Non-pigmented ciliary epithelial cell (primary cell): ENCODE data around the gene HIVEP3.
A peak's percentile ranks its signal among the peaks of the same experiment; 100 is the strongest.

Experiments
- DNase-seq: peaks from one replicate; pipeline ENCODE4 v3.0.0-alpha.2; 2010; ENCODE audit warnings: low read depth

Gene HIVEP3

DNA sequence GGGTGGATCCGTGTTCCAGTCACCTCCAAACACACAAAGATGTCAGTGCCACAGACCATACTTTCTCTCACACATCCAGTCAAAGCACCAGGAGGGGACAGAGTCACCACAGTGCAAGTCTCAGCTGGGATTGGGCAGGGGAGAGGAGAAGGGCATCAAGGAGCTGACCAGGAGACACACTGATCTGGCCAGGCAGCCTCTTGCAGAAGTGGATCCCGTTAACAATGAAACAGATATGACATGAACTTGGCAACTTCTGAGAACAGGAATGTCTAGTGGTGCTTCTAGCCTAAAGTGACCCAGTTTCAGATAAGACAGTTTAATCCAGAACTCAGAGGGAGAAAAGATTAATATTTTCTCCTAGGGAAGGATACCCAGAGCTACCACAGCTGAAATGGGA lies 71.0 kb downstream of the HIVEP3 start:
- no peak for DNase-seq

DNA sequence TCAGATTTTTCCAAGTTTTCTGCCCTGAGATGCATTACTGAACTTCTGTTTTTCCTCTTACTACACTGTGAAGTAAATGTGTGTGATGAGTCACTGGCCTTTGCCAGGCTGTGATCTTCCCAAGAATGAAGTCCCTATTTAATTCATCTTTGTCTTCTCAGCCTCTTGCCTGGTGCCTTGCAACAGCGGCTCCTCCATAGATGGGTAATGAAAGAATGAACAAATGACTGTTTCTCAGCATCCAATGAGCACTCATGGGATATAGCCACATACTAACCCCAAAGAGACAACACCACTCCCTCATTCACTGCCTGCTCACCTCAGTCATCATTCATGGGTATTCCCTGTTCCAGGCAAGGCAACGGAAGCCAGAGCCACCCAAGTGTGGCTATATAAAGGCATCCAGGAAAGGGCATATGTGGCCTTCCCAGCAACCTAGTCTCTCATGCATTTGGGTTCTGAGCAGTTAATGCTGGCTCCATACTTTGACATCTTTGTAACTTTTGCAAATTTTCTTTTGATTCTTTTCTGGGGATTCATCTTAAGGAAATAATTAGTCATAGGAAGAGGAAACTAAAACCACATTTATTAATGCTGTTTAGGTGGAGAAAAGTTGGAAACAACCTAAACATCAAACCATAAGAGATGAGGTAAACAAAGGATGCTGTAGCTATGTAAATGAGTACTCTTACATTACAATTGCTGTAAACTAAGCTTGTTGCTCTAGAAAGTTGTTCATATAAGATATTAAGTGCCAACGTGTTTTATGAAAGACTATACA lies 71.9 kb downstream of the HIVEP3 start:
- DNase-seq: no peak

DNA sequence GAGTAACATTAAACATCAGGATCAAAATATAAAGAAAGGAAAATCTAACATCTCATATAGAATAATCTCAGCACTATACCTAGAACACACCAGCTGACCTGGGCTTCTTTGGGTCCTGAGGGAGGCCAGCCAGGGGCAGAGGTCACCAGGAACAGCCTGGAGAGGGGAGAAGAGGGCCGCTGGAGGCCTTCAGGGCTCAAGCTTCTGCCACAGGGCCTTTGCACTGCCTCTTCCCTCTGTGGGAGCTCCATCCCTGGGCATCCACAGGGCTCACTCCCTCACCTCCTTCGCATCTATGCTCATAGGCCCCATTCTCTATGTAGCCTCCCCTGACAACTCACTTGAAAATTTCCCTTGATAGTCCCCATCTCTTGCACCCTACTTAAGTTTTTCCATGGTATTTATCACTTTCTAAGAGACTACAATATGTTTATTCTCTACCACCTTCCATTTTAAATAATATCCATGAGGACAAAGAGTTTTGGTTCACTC lies 73.9 kb downstream of the HIVEP3 start:
- DNase-seq: no peak

DNA sequence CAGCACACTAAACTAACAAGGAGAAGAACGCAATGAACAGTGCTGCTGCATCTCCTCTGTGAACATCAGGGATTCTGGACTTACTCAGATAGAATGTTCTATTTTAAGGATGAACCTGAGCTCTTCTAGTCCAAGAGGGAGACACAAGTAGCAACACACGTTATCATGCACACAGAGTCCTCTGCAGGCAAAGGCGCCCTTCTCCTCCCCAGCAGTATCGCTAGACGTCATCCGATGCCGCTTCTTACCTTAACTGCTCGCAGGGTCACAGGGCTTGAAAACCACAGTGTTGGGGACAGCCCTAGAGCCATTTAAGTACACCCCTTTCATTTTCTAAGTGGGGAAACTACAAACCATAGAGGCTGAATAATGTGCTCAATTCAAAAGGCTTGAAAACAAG lies 74.5 kb downstream of the HIVEP3 start:
- DNase-seq: no peak

DNA sequence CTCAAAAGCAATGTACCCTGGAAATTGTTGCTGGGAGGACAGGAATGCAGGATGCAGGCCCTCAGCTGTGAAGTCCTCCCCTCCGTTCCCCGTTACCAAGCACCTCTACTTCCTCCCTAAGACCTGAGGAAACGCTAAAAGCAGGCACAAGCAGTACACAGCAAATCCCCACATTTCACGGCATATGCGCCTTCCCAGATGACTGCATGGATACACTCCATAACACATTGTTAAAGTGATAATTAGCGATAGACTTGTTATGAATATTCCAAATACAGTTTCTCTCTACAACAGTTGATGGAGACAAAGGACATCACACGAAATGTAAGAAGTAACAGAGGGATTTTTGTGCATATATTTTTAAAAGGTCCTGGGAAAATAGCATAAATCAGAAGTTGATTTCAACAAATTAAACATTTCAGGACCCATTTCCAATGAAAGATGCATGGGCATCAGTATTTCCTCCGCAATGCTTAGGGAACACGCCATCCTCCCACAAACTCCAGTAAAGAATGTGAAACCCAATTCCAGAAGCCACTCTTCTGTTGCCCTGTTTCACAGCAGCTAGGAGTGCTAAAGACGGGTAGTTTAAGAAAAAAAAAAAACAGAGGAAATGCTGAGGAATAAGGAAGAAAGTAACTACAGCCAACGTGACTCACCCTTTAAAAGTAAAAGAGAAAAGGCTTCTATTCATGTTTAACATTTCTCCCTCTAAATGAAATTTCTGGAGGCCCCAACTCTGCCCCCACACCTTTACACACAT lies 75.5 kb downstream of the HIVEP3 start:
- no peak for DNase-seq

DNA sequence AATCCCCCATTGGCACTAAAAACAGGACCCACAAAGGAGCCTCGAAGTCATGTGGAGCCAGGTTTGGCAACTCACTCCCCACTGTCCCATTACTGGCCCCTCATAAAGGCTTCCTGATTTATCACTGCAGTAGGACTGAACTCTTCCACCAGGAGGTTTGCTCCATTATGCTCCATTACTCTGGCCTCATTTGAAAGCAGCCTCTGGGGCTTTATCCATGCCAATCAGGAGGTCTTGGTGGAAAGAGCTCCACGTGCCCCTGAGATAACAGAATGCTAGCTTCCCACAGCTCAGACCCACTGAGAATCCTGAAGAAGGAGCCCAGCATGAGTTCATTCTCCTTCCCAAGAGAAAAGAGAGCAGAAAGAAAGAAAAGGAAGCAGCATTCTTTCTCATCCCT lies 76.4 kb downstream of the HIVEP3 start:
- no peak for DNase-seq

DNA sequence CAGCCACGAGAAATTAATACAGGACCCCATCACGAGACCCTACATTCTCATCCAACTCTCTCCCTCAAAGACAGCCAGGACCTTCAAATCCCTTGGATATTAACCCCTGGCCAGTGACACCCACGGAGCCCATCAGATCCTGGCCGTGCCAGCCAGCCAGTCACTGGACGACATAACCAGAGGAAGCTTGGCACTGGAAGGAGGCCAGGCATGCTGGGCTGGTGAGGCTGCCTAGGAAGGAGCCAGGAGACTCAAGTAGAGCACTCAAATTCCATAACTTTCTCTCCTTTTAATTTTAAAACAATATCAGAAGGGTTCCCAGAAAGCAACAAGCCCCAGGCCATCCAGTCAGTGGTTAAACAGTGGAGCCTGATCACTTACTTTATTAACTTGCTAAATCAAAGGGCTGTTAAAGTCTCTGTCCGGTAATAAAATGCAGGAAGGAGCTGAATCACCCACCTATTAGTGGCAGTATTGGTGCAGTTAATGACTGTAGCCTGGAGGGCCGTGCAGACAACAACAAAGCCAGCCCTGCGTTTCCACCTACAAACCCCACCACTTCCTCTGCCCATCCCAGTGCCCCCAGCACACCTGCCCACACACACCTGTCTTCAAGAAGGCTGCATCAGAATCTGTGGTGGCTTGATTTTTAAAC lies 78.0 kb downstream of the HIVEP3 start:
- DNase-seq: no peak

DNA sequence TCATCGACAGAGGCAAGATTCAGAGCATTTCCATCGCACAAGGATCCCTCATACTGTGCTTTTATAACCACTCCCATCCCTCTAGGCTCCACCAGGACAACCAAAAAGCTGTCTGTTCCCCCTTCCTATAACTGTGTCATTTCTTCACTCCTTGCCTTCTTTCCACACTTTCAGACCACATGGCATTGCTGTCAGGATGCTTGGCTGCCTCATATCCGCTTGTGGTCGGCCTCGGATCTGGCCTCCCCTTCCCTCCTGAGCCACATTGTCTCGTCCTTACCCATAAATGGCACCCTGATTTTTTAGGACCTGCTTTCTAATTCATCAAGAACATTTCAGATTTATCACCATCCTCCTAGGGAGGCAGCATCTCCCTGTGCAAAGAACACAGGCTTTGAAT lies 80.5 kb downstream of the HIVEP3 start:
- DNase-seq: no peak

DNA sequence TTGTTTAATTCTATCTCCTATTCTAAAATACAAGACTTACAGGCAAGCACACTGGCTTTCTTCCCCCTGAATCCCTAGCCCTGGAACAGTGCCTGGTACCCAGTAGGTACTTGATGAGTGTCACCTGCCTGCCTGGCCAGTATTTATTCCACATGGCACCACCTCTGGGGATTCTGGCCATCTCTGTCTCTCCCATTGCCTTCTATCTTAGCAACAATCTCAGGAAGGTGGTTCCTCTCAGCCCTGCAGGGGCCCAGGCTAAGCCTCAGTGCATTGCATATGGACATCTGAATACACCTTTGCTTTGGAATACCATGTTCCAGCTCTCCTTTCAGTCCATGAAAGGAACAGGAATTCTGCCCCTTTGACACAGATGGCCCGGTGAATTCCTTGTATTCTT lies 81.0 kb downstream of the HIVEP3 start:
- DNase-seq: no peak

DNA sequence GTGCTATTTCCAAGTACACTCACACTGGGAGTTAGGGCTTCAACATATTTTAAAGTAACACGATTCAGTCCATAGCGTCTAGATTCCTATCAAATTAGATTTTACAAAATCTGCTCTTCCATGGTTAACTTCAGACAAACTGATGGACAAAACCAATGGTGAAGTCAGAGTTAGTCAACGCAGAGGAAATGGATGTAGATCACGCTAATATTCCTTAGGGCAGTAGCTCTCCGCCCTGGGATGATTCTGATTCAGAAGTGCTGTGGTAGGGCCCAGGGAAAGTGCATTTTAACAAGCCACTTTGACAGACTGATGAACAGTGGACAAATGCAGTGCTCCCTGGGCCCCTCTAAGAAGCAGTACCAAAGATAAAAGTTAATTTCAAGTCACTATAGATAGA lies 83.2 kb downstream of the HIVEP3 start:
- no peak for DNase-seq

DNA sequence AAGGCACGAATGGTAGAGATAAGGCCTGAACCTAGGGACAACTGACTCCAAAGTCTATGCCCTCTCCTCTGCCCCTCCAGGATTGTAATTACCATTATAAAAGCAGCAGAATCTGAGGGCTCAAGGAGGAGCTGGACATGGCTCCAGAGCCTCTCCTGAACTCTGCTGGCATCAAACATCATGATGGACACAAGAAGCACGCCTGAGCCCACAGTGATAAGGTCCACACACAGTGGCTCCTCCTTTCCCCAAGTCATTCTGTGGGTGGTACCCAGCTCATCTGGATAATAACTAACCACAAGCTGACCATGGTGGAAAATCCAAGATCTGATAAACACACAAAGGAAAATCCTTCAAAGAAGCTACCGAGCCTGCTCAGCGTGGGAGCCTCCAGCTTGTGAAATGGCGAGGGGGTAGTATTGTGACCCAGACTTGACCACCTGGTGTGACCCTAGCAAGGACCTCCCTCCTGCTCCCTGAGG lies 85.2 kb downstream of the HIVEP3 start:
- DNase-seq: no peak

DNA sequence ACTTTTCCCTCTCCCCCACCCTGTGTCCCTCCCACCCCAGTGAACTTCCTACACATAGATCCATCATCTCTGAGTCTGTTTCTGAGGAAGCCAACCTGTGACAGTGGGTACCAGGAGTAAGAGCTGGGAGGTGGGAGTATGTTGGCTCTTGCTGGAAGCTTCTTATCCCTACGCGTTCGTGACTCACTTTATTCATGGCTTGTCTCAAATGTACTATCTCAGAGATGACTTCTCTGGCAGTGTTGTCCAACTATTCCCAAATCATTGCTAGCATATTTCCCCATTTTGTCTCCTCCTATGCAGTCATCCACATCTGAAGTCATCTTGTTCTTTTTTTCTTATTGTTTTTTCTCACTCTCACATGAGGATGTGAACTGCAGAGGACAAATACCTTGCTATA lies 88.0 kb downstream of the HIVEP3 start:
- DNase-seq: no peak

DNA sequence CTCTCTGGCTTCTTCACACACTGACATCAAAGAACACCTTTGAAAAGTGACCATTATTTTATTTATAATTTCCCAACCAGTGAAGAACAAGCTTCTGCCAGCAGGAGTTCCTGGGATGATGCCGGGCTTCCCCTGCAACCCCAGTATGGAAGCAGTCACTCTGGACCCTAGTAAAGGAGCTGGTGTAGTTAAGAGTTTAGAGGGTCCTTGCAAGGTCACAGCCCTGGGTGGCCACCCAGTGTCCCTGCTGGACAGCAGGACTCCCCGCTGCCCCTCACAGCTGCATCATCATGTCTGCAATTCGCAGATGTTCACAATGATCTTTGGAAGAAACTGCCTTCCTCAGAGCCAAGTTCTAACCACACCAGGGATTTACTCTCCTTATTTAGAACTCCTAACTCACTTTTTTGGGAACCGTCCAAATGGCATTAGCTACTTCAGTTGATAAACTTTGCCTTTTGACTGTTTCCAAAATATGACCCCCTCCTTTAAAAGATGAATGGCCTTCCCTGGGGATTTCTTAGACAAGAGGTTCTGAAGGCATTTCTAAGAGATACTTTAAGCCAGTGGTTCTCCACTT lies 90.6 kb downstream of the HIVEP3 start:
- no peak for DNase-seq

DNA sequence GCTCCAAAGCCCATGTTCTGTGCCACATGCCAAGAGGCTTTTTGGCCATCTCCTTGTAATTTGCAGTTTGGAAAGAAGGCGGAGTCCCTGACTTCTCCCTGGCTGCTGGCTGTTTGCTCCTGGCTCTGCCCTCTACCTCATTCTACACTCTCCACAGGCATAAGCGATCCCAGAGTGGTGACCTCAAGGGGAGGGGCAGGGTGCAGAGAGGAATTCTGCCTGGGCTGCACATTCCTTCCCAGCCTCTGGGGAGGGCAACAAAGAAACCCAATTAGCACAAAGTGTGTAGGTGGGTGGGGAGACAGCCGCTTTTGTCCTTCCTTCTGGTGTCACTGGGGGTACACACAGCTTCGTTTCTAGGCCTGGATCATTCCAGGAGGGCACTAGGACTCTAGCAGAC lies 95.3 kb downstream of the HIVEP3 start:
- no peak for DNase-seq

DNA sequence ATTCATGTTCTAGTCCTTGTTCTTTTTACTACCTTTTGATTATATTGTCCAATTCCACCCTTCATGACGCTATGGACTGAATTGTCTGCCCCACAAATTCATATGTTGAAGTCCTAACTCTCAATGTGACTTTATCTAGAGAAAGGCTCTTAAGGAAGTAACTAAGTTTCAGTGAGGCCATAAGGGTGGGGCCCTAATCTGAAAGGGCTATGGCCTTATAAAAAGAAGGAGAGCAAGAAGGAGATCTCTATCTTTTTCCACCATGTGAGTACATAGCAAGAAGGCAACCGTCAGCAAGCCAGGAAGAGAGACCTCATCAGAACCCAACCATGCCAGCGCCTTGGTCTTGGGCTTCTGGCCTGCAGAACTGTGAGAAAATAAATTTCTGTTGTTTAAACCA lies 95.9 kb downstream of the HIVEP3 start:
- DNase-seq: no peak

DNA sequence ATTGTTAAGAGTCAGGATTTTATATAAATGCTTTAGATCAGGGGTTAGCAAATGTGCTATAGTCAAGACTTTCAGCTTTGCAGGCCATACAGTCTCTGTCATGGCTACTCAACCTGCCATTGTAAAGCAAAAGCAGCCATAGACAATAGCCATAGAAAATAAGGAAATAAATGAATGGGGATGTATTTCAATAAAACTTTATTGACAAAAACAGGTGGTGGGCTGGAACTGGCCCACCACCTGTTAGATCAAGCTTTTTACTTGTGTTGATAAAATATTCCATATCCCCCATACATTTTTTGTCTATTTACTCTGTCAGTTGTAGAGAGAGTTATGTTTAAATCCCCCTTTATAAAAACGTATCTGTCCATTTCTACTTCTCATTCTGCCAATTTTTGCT lies 98.9 kb downstream of the HIVEP3 start:
- DNase-seq: no peak

DNA sequence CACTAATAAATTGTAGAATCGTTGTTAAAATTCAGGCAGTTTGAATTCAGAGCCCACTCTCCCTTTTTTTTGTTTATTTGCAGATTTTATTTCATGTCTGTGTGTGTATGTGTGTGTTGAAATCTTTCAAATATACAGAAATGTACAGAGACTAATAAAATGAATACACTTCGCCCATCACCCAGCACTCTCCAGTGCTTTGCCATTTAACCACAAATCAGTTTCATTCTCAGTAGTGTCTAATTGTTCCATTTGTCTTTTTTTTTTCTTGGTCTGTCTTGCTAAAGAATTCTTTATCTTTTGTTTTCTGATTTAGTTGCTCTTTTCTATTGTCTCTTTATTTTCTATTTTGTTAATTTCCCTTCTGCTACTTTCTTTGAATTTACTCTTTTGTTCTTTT lies 99.7 kb downstream of the HIVEP3 start:
- no peak for DNase-seq

DNA sequence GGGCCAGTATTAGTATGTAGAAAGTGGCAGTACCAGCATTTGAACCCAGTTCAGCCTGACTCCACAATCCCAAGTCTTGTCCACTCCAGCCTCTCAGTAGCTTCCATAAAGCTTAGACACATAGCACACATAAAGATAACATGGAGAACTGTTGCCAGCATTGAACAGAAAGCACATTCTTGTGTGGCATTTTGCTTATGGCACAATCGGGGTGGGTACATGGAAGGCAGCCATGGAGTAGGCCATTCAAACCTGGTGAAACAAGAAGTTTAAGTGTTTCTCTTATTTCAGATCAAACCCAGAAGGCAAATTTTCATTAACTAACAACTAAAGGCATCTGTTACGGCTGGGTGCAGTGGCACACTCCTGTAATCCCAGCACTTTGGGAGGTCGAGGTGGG lies 102.7 kb downstream of the HIVEP3 start:
- no peak for DNase-seq

DNA sequence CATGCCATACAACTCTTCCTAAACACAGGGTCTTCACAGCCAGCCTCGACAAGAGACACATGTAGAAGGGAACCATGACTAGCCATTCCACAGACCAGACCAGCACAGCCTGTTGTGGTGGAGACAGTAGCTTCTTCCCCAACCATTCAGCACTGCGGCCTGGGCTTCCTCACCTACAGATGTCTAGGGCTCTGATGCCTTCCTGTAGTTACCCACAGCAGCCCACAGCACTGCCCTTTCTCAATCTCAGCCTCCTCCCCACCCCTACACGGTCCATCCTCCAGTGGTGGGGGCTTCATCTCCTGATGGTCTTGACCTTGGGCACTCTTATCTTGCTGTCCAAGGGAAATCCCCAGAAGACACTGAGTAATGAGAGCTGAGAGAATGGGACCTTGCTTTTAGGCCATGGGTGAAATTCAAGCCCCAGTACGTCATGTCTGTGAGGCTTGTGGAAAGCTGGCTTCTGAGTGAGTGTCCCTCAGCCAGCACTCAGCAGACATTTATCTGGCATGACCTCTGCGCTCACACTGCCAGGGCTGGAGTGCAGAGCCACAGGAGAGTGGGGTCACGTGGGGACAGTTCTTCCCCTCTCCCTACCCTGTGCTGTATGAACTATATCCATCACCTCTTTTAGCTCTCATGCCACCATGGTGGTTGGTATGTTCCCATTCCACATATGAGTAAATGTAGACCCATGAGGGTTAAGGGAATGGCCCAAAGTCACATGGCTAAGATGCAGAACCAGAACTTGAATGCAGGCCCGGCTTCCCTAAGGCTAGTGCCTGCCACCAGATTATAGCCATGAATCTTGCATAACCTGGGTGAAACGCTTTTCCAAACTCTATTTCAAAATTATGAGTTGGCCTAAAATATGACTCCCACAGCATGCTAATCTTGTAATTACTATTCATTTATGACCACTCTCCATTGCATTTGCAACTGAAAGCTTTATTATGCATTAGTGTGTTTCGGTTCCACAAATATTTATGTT lies 104.7 kb downstream of the HIVEP3 start:
- no peak for DNase-seq

DNA sequence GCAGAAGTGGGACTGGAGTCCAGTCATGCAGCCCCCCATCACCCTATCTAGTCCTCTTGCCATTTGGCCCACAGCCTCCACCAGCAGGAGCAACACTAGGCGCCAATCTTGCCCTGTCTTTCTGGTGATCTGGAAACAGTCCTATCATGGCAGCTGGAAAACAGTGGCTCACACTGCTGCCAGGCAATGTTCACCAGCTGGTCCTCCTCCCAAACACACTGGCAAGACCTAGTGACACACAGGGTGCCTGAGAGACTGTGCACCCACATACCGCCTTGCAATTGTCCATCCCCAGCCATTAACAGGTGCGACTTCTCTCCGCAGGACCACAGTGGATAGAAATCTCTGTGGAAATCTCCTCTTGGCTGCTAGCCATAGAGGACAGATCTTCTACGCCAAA lies 105.5 kb downstream of the HIVEP3 start:
- no peak for DNase-seq

DNA sequence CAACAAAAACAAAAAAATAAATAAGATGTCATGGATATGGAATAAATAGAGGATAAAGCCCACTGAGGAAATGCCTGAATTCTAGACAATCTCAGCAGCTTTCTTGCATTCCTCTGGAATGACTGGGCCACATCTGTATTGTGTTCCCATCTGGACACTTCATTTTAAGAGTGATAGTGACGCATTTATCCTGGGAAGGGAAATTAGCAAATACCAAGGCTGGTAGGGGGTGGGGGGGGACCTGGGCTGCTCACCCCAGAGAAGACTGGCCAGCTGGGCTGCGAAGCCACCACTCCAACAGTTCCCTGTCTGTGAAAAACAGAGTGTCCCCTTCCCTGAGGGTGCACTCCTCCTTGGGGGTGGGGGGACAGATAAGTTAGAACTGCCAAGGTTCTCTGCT lies 106.3 kb downstream of the HIVEP3 start:
- peak; percentile 82 for DNase-seq
